HL-60 (cell line): ENCODE data around the gene FN1.

Experiments used
- DNase-seq, 2 experiments: peaks; one replicate each; pipeline ENCODE4 v3.0.0-alpha.2; 2010 to 2020; ENCODE audit warnings: low read depth in 1 of 2, low spot score in 1 of 2
- H3K27ac ChIP-seq: fragments of 250-450 bp; sonication (Bioruptor Pico); replicated peaks from 2 replicates; pipeline ENCODE4 v1.5.1; 2020; ENCODE audit warnings: mild to moderate bottlenecking, moderate library complexity
- H3K27me3 ChIP-seq: fragments of 250-450 bp; sonication (Bioruptor Pico); 2 replicates; pipeline ENCODE4 v1.5.1; 2021; ENCODE audit warnings: mild to moderate bottlenecking, moderate library complexity; ENCODE audit not compliant: insufficient read depth, poor library complexity, severe bottlenecking
- H3K4me3 ChIP-seq: replicated peaks from 2 replicates; pipeline ENCODE4 v1.5.1; 2011; ENCODE audit warnings: mild to moderate bottlenecking, control low read depth, low read length; ENCODE audit not compliant: insufficient read depth
- GABPA ChIP-seq: IDR thresholded peaks from 2 replicates; pipeline ENCODE4 v1.6.1; 2012; ENCODE audit warnings: low read depth
- POLR2AphosphoS5 ChIP-seq: IDR thresholded peaks from 2 replicates; pipeline ENCODE4 v1.6.1; 2012; ENCODE audit warnings: low read depth
- REST ChIP-seq: IDR thresholded peaks from 2 replicates; pipeline ENCODE4 v1.6.1; 2012; ENCODE audit warnings: low read depth; ENCODE audit not compliant: insufficient replicate concordance
- SPI1 ChIP-seq: IDR thresholded peaks from 2 replicates; pipeline ENCODE4 v1.6.1; 2012; ENCODE audit warnings: low read depth, mild to moderate bottlenecking, borderline replicate concordance
- TF ChIP-seq, protein P1 (sequence below): IDR thresholded peaks from one replicate; pipeline ENCODE4 v1.5.1; 2011; ENCODE audit warnings: low read length, control low read depth, inconsistent platforms; ENCODE audit not compliant: insufficient read depth

Gene FN1

GRCh38 chr2:215417400-215417951 lies 18.4 kb downstream of the FN1 start:
- Histone ChIP-seq H3K27me3 (peaks cover 7% of the 10 kb centered on the region), H3K4me3 (no peak overlapping the region), H3K27ac (no peak overlapping the region)
- TF ChIP-seq, protein P1, sequence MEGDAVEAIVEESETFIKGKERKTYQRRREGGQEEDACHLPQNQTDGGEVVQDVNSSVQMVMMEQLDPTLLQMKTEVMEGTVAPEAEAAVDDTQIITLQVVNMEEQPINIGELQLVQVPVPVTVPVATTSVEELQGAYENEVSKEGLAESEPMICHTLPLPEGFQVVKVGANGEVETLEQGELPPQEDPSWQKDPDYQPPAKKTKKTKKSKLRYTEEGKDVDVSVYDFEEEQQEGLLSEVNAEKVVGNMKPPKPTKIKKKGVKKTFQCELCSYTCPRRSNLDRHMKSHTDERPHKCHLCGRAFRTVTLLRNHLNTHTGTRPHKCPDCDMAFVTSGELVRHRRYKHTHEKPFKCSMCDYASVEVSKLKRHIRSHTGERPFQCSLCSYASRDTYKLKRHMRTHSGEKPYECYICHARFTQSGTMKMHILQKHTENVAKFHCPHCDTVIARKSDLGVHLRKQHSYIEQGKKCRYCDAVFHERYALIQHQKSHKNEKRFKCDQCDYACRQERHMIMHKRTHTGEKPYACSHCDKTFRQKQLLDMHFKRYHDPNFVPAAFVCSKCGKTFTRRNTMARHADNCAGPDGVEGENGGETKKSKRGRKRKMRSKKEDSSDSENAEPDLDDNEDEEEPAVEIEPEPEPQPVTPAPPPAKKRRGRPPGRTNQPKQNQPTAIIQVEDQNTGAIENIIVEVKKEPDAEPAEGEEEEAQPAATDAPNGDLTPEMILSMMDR: no peak
- TF ChIP-seq POLR2AphosphoS5 (no peak), SPI1 (no peak), REST (no peak), GABPA (no peak)
- no peak for DNase-seq

DNA sequence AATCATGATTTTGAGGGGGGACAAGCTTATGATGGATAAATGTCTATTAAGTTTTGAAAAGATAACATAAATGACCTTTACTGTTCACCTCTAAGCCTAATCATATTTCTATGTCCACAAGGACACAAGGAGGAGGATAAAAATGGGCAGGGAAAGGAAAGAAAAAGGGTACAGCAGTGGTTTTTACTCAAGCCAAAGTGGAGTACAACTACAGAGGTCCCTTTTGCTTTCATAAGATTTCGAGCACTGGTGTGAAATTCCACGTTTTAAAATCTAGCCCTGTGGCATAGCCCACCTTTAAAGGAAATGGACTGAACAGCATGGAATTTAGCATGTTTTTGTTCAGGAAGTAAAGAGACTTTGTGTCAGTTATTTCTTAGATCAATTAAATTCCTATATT lies 19.2 kb downstream of the FN1 start:
- TF ChIP-seq, protein P1: no peak
- Histone ChIP-seq H3K27ac (no peak overlapping the region), H3K27me3 (peaks cover 7% of the 10 kb centered on the region), H3K4me3 (no peak overlapping the region)
- no peak for DNase-seq

DNA sequence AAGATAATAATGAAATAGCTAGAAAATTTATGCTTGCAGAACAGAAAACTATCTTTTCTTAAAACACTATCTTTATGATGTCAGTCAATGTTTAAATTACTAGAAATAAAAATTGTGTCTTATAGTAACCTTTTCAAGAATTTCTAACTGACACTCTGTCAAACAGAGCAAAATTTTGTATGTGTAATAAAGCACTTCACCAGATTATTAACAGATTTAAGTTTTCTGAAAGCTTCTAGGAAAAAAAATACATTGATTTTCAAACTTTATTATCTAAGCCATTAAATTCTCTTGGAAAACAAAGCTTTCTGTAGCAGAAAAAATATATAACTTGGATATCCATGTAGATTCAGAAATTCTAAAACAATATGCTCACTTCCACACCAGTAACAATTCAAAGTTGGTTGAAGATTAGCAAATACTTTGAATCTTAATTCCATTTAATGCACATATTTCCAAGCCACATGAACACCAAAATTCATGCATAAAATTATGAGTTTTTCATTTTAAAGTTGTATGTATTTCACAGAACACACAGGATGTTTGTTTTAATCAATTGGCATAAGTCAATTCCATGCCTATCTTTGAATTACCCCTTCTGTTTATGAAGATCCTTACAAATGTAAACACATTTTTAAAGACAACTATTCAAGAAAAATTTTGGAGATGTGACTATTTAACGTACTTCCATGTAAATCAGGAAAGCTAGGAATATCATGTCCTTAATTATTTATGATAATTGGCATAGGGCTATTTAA lies 19.9 kb downstream of the FN1 start:
- TF ChIP-seq GABPA (no peak), REST (no peak)
- TF ChIP-seq, protein P1: no peak
- no peak for DNase-seq
- peaks cover 7% of the 10 kb centered on the region for H3K27me3 ChIP-seq
- H3K4me3 ChIP-seq: no peak overlapping the region
- no peak overlapping the region for H3K27ac ChIP-seq

DNA sequence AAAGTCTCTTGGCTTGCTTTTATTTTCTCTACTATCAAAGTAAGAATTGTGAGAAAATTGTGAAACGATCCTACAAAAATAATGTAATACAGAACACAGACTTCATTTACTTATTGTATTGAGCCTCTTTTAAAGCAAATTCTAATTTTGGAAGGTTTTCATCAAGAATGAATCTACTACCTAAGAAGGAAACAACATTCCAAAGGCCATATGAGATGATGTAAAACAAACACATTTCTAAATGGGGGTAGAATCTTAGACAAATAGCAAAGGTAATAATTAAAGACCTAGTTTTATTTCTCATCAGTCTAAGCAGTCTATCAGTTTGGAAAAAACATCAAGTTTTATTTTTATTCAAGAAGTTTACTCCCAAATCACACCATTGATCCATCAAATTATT lies 20.6 kb downstream of the FN1 start:
- DNase-seq: no peak
- Histone ChIP-seq H3K27ac (no peak overlapping the region), H3K27me3 (peaks cover 7% of the 10 kb centered on the region), H3K4me3 (no peak overlapping the region)
- TF ChIP-seq POLR2AphosphoS5 (no peak), GABPA (no peak), REST (no peak), SPI1 (no peak)
- TF ChIP-seq, protein P1: no peak
